GM18505 (cell line): ENCODE data around the gene RNF121.

Experiments used
- ATAC-seq: cut with Tn5 transposase; IDR thresholded peaks from one replicate; pipeline ENCODE4 v1.9.1; 2021; ENCODE audit not compliant: unreplicated experiment
- POLR2A ChIP-seq: IDR thresholded peaks from 4 replicates; pipeline ENCODE4 v1.6.1; 2011; ENCODE audit warnings: borderline replicate concordance; ENCODE audit not compliant: insufficient read depth, insufficient read length; ENCODE audit errors: extremely low read depth

Gene RNF121

GRCh38 chr11:71986131-71986530 is 57.3 kb downstream of the RNF121 start:
- ATAC-seq: peak; percentile 64
- TF ChIP-seq POLR2A: no peak

GRCh38 chr11:71987521-71987920 is 58.7 kb downstream of the RNF121 start:
- no peak for ATAC-seq
- TF ChIP-seq POLR2A: no peak

- ATAC-seq: no peak
- no peak for TF ChIP-seq POLR2A
Measured at GRCh38 chr11:71988050-71988449, 59.2 kb downstream of the RNF121 start.

GRCh38 chr11:71990701-71991100 is 61.9 kb downstream of the RNF121 start:
- no peak for TF ChIP-seq POLR2A
- no peak for ATAC-seq

- ATAC-seq: peak; percentile 77
Measured at GRCh38 chr11:71991494-71991893, 62.6 kb downstream of the RNF121 start.

GRCh38 chr11:71992136-71992730 is 63.4 kb downstream of the RNF121 start:
- TF ChIP-seq POLR2A: no peak
- no peak for ATAC-seq

More at GRCh38 chr11:71991494-71991893, 62.6 kb downstream of the RNF121 start:
- no peak for TF ChIP-seq POLR2A

GRCh38 chr11:71994786-71995185 is 65.9 kb downstream of the RNF121 start:
- TF ChIP-seq POLR2A: no peak
- ATAC-seq: no peak

GRCh38 chr11:71995726-71996291 is 67.0 kb downstream of the RNF121 start:
- no peak for TF ChIP-seq POLR2A
- ATAC-seq: no peak

- TF ChIP-seq POLR2A: no peak
Measured at GRCh38 chr11:71996517-71996916, 67.7 kb downstream of the RNF121 start.

GRCh38 chr11:71996946-71997345 is 68.1 kb downstream of the RNF121 start:
- no peak for TF ChIP-seq POLR2A
- no peak for ATAC-seq

More at GRCh38 chr11:71996517-71996916, 67.7 kb downstream of the RNF121 start:
- ATAC-seq: no peak

- TF ChIP-seq POLR2A: no peak
- ATAC-seq: no peak
Measured at GRCh38 chr11:71997594-71997993, 68.7 kb downstream of the RNF121 start.

- no peak for TF ChIP-seq POLR2A
- no peak for ATAC-seq
Measured at GRCh38 chr11:71998061-71998460, 69.2 kb downstream of the RNF121 start.

GRCh38 chr11:71998649-71999310 is 69.9 kb downstream of the RNF121 start, which contains the start of gene IL18BP:
Gene IL18BP (plus strand): TSS chr11:71998909. CDS start chr11:71999985, 1,076 bp downstream.
- no peak for ATAC-seq
- TF ChIP-seq POLR2A: no peak

- no peak for ATAC-seq
- no peak for TF ChIP-seq POLR2A
Measured at GRCh38 chr11:71999362-71999761, 70.5 kb downstream of the RNF121 start.
